PC-3 (cell line): Measurements from ENCODE around the gene JPH3. TPM values are rescaled to one million over a fixed set of nuclear protein-coding genes. Genes with fewer than 3 reads are reported as not detected.

Experiments used
- ATAC-seq: fragments of 200-7000 bp; cut with Tn5 transposase; 2 replicates; pipeline ENCODE4 v1.9.1; 2020; ENCODE audit warnings: mild to moderate bottlenecking, moderate library complexity
- BruUV-seq: library from RNA; stranded (reverse); fragments of 400-500 nt; replicated peaks from 2 replicates; lab custom pipeline; 2021; lab: Mats Ljungman, UMichigan
- CTCF ChIA-PET: fragments of 300-600 bp; sonication (Branson Sonifier 250); formaldehyde crosslinking; loops from one replicate; lab custom pipeline; 2022; ENCODE audit warnings: antibody characterized with exemption; lab: Charles Lee
- POLR2A ChIA-PET: fragments of 300-600 bp; sonication (Branson Sonifier 250); formaldehyde crosslinking; loops from one replicate; lab custom pipeline; 2022; ENCODE audit warnings: antibody characterized with exemption; ENCODE audit not compliant: unreplicated experiment; lab: Charles Lee
- DNase-seq: peaks from one replicate; pipeline ENCODE4 v3.0.0-alpha.2; 2015
- H2AFZ ChIP-seq: fragments of 300-600 bp; sonication (generic); 2 replicates; pipeline ENCODE4 v1.6.0; 2016; ENCODE audit warnings: antibody characterized with exemption, low read length
- H3F3A ChIP-seq: fragments of 300-600 bp; sonication (generic); one replicate; pipeline ENCODE4 v1.6.0; 2017; ENCODE audit warnings: antibody characterized with exemption, low read length, control low read depth, mild to moderate bottlenecking; ENCODE audit not compliant: unreplicated experiment
- H3K27ac ChIP-seq: fragments of 300-600 bp; sonication (generic); 2 replicates; pipeline ENCODE4 v1.5.1; 2016; ENCODE audit warnings: mild to moderate bottlenecking, low read length
- H3K27me3 ChIP-seq: fragments of 300-600 bp; sonication (generic); 2 replicates; pipeline ENCODE4 v1.6.1; 2016; ENCODE audit warnings: low read length, mixed read lengths
- H3K36me3 ChIP-seq: fragments of 300-600 bp; sonication (generic); 2 replicates; pipeline ENCODE4 v1.6.1; 2016; ENCODE audit warnings: low read depth, mixed run types, low read length, mixed read lengths
- H3K4me1 ChIP-seq: fragments of 300-600 bp; sonication (generic); 2 replicates; pipeline ENCODE4 v1.5.1; 2016; ENCODE audit warnings: low read length; ENCODE audit not compliant: insufficient read depth
- H3K4me2 ChIP-seq: fragments of 300-600 bp; sonication (generic); 2 replicates; pipeline ENCODE4 v1.6.0; 2016; ENCODE audit warnings: low read length
- H3K4me3 ChIP-seq: fragments of 300-600 bp; sonication (generic); 2 replicates; pipeline ENCODE4 v1.5.1; 2016; ENCODE audit warnings: mild to moderate bottlenecking, low read length, mixed read lengths
- H3K79me2 ChIP-seq: fragments of 300-600 bp; sonication (generic); 2 replicates; pipeline ENCODE4 v1.6.1; 2017; ENCODE audit warnings: low read length, mixed read lengths
- H3K9ac ChIP-seq: fragments of 300-600 bp; sonication (generic); 2 replicates; pipeline ENCODE4 v1.6.0; 2016; ENCODE audit warnings: mild to moderate bottlenecking, low read length
- H3K9me2 ChIP-seq: fragments of 300-600 bp; sonication (generic); replicated peaks from 2 replicates; pipeline ENCODE4 v1.6.1; 2016; ENCODE audit warnings: mixed run types, low read length, mixed read lengths
- H3K9me3 ChIP-seq: fragments of 300-600 bp; sonication (generic); 2 replicates; pipeline ENCODE4 v1.6.1; 2016; ENCODE audit warnings: low read length, mixed read lengths
- H4K20me1 ChIP-seq: fragments of 300-600 bp; sonication (generic); 2 replicates; pipeline ENCODE4 v1.6.1; 2016; ENCODE audit warnings: low read length, mixed read lengths
- CTCF ChIP-seq: fragments of 300-600 bp; sonication (generic); conservative IDR thresholded peaks from 2 replicates; pipeline ENCODE4 v1.5.1; 2017; ENCODE audit warnings: antibody characterized with exemption, low read depth, mild to moderate bottlenecking, low read length
- EZH2 ChIP-seq: fragments of 300-600 bp; sonication (generic); IDR thresholded peaks from one replicate; pipeline ENCODE4 v1.6.1; 2017; ENCODE audit warnings: antibody characterized with exemption, mild to moderate bottlenecking, low read length; ENCODE audit not compliant: unreplicated experiment
- EZH2phosphoT487 ChIP-seq: fragments of 300-600 bp; sonication (generic); IDR thresholded peaks from 2 replicates; pipeline ENCODE4 v1.6.1; 2018; ENCODE audit warnings: mild to moderate bottlenecking, antibody characterized with exemption, low read length, borderline replicate concordance
- intact Hi-C: fragments of 100-400 bp; cut with micrococcal nuclease; formaldehyde crosslinking; loops from 2 replicates; pipeline ENCODE4 v1.9.0; 2023
- total RNA-seq: library from RNA; depleted of rRNA; stranded (reverse); fragments of >200 nt; gene quantifications from 2 replicates; pipeline ENCODE4 v1.2.3, GENCODE V29; 2014

Gene JPH3
- total RNA-seq, 1 experiment from 2014 or later, result not detected

- TF ChIP-seq CTCF, result no peak
- TF ChIP-seq EZH2, result no peak
- no peak for TF ChIP-seq EZH2phosphoT487
- no peaks in the 10 kb centered on the region for H3F3A ChIP-seq
- H3K27me3 ChIP-seq, result no peaks in the 10 kb centered on the region
- H3K4me1 ChIP-seq, result no peaks in the 10 kb centered on the region
- CTCF ChIA-PET, result no interaction called here
- no peak for ATAC-seq
- H3K9me3 ChIP-seq, result no peaks in the 10 kb centered on the region
- no peaks in the 10 kb centered on the region for H4K20me1 ChIP-seq
- H3K4me3 ChIP-seq, result no peak overlapping the region
- DNase-seq, result no peak
- H3K9ac ChIP-seq, result no peak overlapping the region
- no TSS peak for BruUV-seq
- no peak overlapping the region for H3K4me2 ChIP-seq
- POLR2A ChIA-PET, result no interaction called here
- no peak overlapping the region for H2AFZ ChIP-seq
- intact Hi-C loops, result no loop called here
- H3K9me2 ChIP-seq, result no peaks in the 10 kb centered on the region
- no peak overlapping the region for H3K27ac ChIP-seq
- H3K36me3 ChIP-seq, result no peaks in the 10 kb centered on the region
- no peaks in the 10 kb centered on the region for H3K79me2 ChIP-seq
Observed at GRCh38 chr16:87701078-87701460, 98.8 kb downstream of the JPH3 start.

GRCh38 chr16:87701505-87701921, 99.2 kb downstream of the JPH3 start:
- ATAC-seq, result no peak
- Histone ChIP-seq H3K4me2 (no peak overlapping the region), H3K4me1 (no peaks in the 10 kb centered on the region), H3K9me2 (no peaks in the 10 kb centered on the region), H3K27ac (no peak overlapping the region), H3K79me2 (no peaks in the 10 kb centered on the region), H3K4me3 (no peak overlapping the region), H3K36me3 (no peaks in the 10 kb centered on the region), H3K9me3 (no peaks in the 10 kb centered on the region), H3K9ac (no peak overlapping the region), H3K27me3 (no peaks in the 10 kb centered on the region), H3F3A (no peaks in the 10 kb centered on the region), H2AFZ (no peak overlapping the region), H4K20me1 (no peaks in the 10 kb centered on the region)
- ChIA-PET POLR2A (no interaction called here), CTCF (no interaction called here)
- no peak for TF ChIP-seq EZH2
- TF ChIP-seq EZH2phosphoT487, result no peak
- no peak for TF ChIP-seq CTCF
- intact Hi-C loops, result no loop called here
- no peak for DNase-seq
- no TSS peak for BruUV-seq

- BruUV-seq, result no TSS peak
- H3F3A ChIP-seq, result no peaks in the 10 kb centered on the region
- H4K20me1 ChIP-seq, result no peaks in the 10 kb centered on the region
- no peaks in the 10 kb centered on the region for H3K79me2 ChIP-seq
- no peaks in the 10 kb centered on the region for H3K27me3 ChIP-seq
- intact Hi-C loops, result no loop called here
- no peak for DNase-seq
- H3K4me3 ChIP-seq, result no peak overlapping the region
- H3K36me3 ChIP-seq, result no peaks in the 10 kb centered on the region; the same call in 1 of the 2 replicates
- no peak; the same call in 1 of the 2 replicates for ATAC-seq
- no peak overlapping the region for H3K9ac ChIP-seq
- H3K9me3 ChIP-seq, result no peaks in the 10 kb centered on the region
- TF ChIP-seq EZH2phosphoT487 (no peak), CTCF (peak; percentile 51), EZH2 (no peak)
- no peaks in the 10 kb centered on the region for H3K4me1 ChIP-seq
- no peak overlapping the region for H3K27ac ChIP-seq
- H2AFZ ChIP-seq, result no peak overlapping the region
- POLR2A ChIA-PET, result no interaction called here
- no peak overlapping the region for H3K4me2 ChIP-seq
- no peaks in the 10 kb centered on the region for H3K9me2 ChIP-seq
- CTCF ChIA-PET, result interaction anchor here (1.0 kb wide), 1 partner anchor 398 kb away, joined by 3 read pairs; no protein-coding TSS in a partner anchor
Observed at GRCh38 chr16:87702325-87702811, 100.1 kb downstream of the JPH3 start.
